Astrocyte (in vitro differentiated cells and primary cell): ENCODE data around the gene CYP3A7. TPM values are rescaled to one million over a fixed set of nuclear protein-coding genes. Genes with fewer than 3 reads are reported as not detected.
"Not testable (repeated sequence)": the region's sequence is repeated elsewhere in the genome, so short reads cannot be mapped to it uniquely, and the experiment has no call there.

Source experiments
- DNase-seq: peaks from one replicate; pipeline ENCODE4 v3.0.0-alpha.2; 2010; ENCODE audit warnings: low read depth
- FAIRE-seq: peaks from 2 replicates; lab custom pipeline; 2011; peaks lifted over from hg19 to GRCh38; lab: Jason Lieb, UNC
- H2AFZ ChIP-seq: 2 replicates; pipeline ENCODE4 v1.6.0; 2012; ENCODE audit warnings: low read depth, low read length, inconsistent platforms
- H3K27ac ChIP-seq: 2 replicates; pipeline ENCODE4 v1.5.1; 2011; ENCODE audit warnings: low read depth, low read length, inconsistent platforms
- H3K27me3 ChIP-seq: 2 replicates; pipeline ENCODE4 v1.6.0; 2011; ENCODE audit warnings: low read length, inconsistent platforms; ENCODE audit not compliant: insufficient read depth
- H3K36me3 ChIP-seq: 2 replicates; pipeline ENCODE4 v1.5.1; 2011; ENCODE audit warnings: low read length, inconsistent platforms; ENCODE audit not compliant: insufficient read depth
- H3K4me1 ChIP-seq: 2 replicates; pipeline ENCODE4 v1.5.1; 2011; ENCODE audit warnings: low read length, inconsistent platforms; ENCODE audit not compliant: insufficient read depth
- H3K4me2 ChIP-seq: 2 replicates; pipeline ENCODE4 v1.6.0; 2012; ENCODE audit warnings: low read length, inconsistent platforms
- H3K4me3 ChIP-seq: 2 replicates; pipeline ENCODE4 v1.5.1; 2011; ENCODE audit warnings: low read depth, mild to moderate bottlenecking, low read length, inconsistent platforms; ENCODE audit not compliant: insufficient read depth
- H3K79me2 ChIP-seq: 2 replicates; pipeline ENCODE4 v1.6.0; 2012; ENCODE audit warnings: mild to moderate bottlenecking, low read length, inconsistent platforms; ENCODE audit not compliant: insufficient read depth
- H3K9ac ChIP-seq: 2 replicates; pipeline ENCODE4 v1.6.0; 2012; ENCODE audit warnings: mild to moderate bottlenecking, low read length, inconsistent platforms
- H3K9me3 ChIP-seq: 2 replicates; pipeline ENCODE4 v1.5.1; 2012; ENCODE audit warnings: low read depth, mild to moderate bottlenecking, low read length, inconsistent platforms; ENCODE audit not compliant: insufficient read depth
- H4K20me1 ChIP-seq: 2 replicates; pipeline ENCODE4 v1.6.0; 2012; ENCODE audit warnings: low read length, inconsistent platforms; ENCODE audit not compliant: insufficient read depth
- H3K27ac Mint-ChIP-seq: one replicate; pipeline ENCODE4 v1.8.0; 2021; ENCODE audit warnings: mild to moderate bottlenecking, mixed read lengths; ENCODE audit not compliant: unreplicated experiment
- H3K27me3 Mint-ChIP-seq: one replicate; pipeline ENCODE4 v1.8.0; 2021; ENCODE audit warnings: low read depth, mixed read lengths; ENCODE audit not compliant: unreplicated experiment
- H3K36me3 Mint-ChIP-seq: one replicate; pipeline ENCODE4 v1.8.0; 2021; ENCODE audit warnings: low read depth, mixed read lengths; ENCODE audit not compliant: unreplicated experiment
- H3K4me1 Mint-ChIP-seq: one replicate; pipeline ENCODE4 v1.8.0; 2021; ENCODE audit warnings: low read depth, mixed read lengths; ENCODE audit not compliant: unreplicated experiment
- H3K4me3 Mint-ChIP-seq: one replicate; pipeline ENCODE4 v1.8.0; 2021; ENCODE audit warnings: mild to moderate bottlenecking, moderate library complexity, mixed read lengths; ENCODE audit not compliant: unreplicated experiment
- H3K9me3 Mint-ChIP-seq: one replicate; pipeline ENCODE4 v1.8.0; 2021; ENCODE audit warnings: mild to moderate bottlenecking, mixed read lengths; ENCODE audit not compliant: unreplicated experiment
- CTCF ChIP-seq: IDR thresholded peaks from 2 replicates; pipeline ENCODE4 v1.5.1; 2011; ENCODE audit warnings: low read depth, mild to moderate bottlenecking, inconsistent platforms, low read length, moderate library complexity; ENCODE audit not compliant: insufficient read depth
- EZH2 ChIP-seq: IDR thresholded peaks from 2 replicates; pipeline ENCODE4 v1.6.1; 2012; ENCODE audit warnings: mild to moderate bottlenecking, low read length, inconsistent platforms; ENCODE audit not compliant: insufficient read depth
- total RNA-seq: library from RNA; stranded (reverse); gene quantifications from 2 replicates; pipeline ENCODE4 v1.2.1, GENCODE V29; 2021

CYP3A7 gene
- total RNA-seq, 1 donor from 2014 or later: not detected

- H3K4me1 Mint-ChIP-seq: peaks cover 3% of the 10 kb centered on the region
- FAIRE-seq: no peak
- H3K27ac Mint-ChIP-seq: no peak overlapping the region
- H3K4me3 Mint-ChIP-seq: no peak overlapping the region
- H3K36me3 Mint-ChIP-seq: no peaks in the 10 kb centered on the region
- H3K79me2 ChIP-seq: no peaks in the 10 kb centered on the region
- peaks cover 2% of the 10 kb centered on the region for H3K27me3 Mint-ChIP-seq
- no peaks in the 10 kb centered on the region for H3K36me3 ChIP-seq
- H3K9ac ChIP-seq: no peak overlapping the region
- H3K27ac ChIP-seq: no peak overlapping the region
- no peak overlapping the region for H2AFZ ChIP-seq
- H4K20me1 ChIP-seq: no peaks in the 10 kb centered on the region
- no peaks in the 10 kb centered on the region for H3K4me1 ChIP-seq
- H3K4me2 ChIP-seq: no peak overlapping the region
- H3K27me3 ChIP-seq: peaks cover 3% of the 10 kb centered on the region
- DNase-seq: no peak
- TF ChIP-seq EZH2 (no peak), CTCF (no peak)
- no peaks in the 10 kb centered on the region for H3K9me3 ChIP-seq
- H3K4me3 ChIP-seq: no peak overlapping the region
- peaks cover 12% of the 10 kb centered on the region for H3K9me3 Mint-ChIP-seq
Measured at GRCh38 chr7:99693100-99693426, 41.9 kb downstream of the CYP3A7 start.

GRCh38 chr7:99692563-99692962, 42.4 kb downstream of the CYP3A7 start:
- H3K27me3 ChIP-seq, H3K4me1 ChIP-seq, H3K4me3 Mint-ChIP-seq, H3K27me3 Mint-ChIP-seq, H3K27ac ChIP-seq, H3K79me2 ChIP-seq, H3K36me3 ChIP-seq, H3K4me1 Mint-ChIP-seq, DNase-seq, H2AFZ ChIP-seq, H3K4me2 ChIP-seq, H3K36me3 Mint-ChIP-seq, H3K4me3 ChIP-seq, H4K20me1 ChIP-seq, FAIRE-seq, H3K9me3 ChIP-seq, H3K9ac ChIP-seq, H3K27ac Mint-ChIP-seq: not testable (repeated sequence)
- peaks cover 13% of the 10 kb centered on the region for H3K9me3 Mint-ChIP-seq

GRCh38 chr7:99691658-99692057, 43.3 kb downstream of the CYP3A7 start:
- H3K4me1 ChIP-seq, FAIRE-seq, H3K4me3 Mint-ChIP-seq, H3K27ac ChIP-seq, DNase-seq, H3K36me3 ChIP-seq, H3K4me1 Mint-ChIP-seq, H3K79me2 ChIP-seq, H3K36me3 Mint-ChIP-seq, H3K27ac Mint-ChIP-seq, H3K27me3 Mint-ChIP-seq, H3K9ac ChIP-seq, H3K27me3 ChIP-seq, H3K9me3 ChIP-seq, H2AFZ ChIP-seq, H4K20me1 ChIP-seq, H3K4me2 ChIP-seq, H3K4me3 ChIP-seq: not testable (repeated sequence)
- H3K9me3 Mint-ChIP-seq: peaks cover 18% of the 10 kb centered on the region

GRCh38 chr7:99690918-99691317, 44.1 kb downstream of the CYP3A7 start:
- H3K4me3 ChIP-seq, H3K4me1 ChIP-seq, H3K4me3 Mint-ChIP-seq, H3K4me1 Mint-ChIP-seq, H3K79me2 ChIP-seq, H3K27ac ChIP-seq, DNase-seq, H3K27me3 ChIP-seq, H3K27ac Mint-ChIP-seq, H4K20me1 ChIP-seq, H3K36me3 Mint-ChIP-seq, H3K36me3 ChIP-seq, H2AFZ ChIP-seq, FAIRE-seq, H3K9ac ChIP-seq, H3K27me3 Mint-ChIP-seq, H3K4me2 ChIP-seq, H3K9me3 ChIP-seq: not testable (repeated sequence)
- H3K9me3 Mint-ChIP-seq: peaks cover 18% of the 10 kb centered on the region

- H3K79me2 ChIP-seq, H3K4me1 Mint-ChIP-seq, H3K9me3 ChIP-seq, FAIRE-seq, H3K4me3 ChIP-seq, H3K4me1 ChIP-seq, H3K4me3 Mint-ChIP-seq, DNase-seq, H3K27me3 ChIP-seq, H4K20me1 ChIP-seq, H3K27ac Mint-ChIP-seq, H2AFZ ChIP-seq, H3K36me3 ChIP-seq, H3K9ac ChIP-seq, H3K36me3 Mint-ChIP-seq, H3K27ac ChIP-seq, H3K27me3 Mint-ChIP-seq, H3K4me2 ChIP-seq: not testable (repeated sequence)
- H3K9me3 Mint-ChIP-seq: peaks cover 37% of the 10 kb centered on the region
Measured at GRCh38 chr7:99685871-99686608, 49.0 kb downstream of the CYP3A7 start.
